PC-3 (cell line): ENCODE data around the gene TMEM17. TPM values are rescaled to one million over a fixed set of nuclear protein-coding genes. Genes with fewer than 3 reads are reported as not detected.

Experiments
- ATAC-seq: fragments of 200-7000 bp; cut with Tn5 transposase; 2 replicates; pipeline ENCODE4 v1.9.1; 2020; ENCODE audit warnings: mild to moderate bottlenecking, moderate library complexity
- Bru-seq: library from RNA; stranded (reverse); fragments of 400-500 nt; gene quantifications from one replicate; lab custom pipeline; 2021; lab: Mats Ljungman, UMichigan
- BruChase-seq, 2 experiments: library from RNA; stranded (reverse); fragments of 400-500 nt; gene quantifications; one replicate each; lab custom pipeline; 2021; lab: Mats Ljungman, UMichigan
- BruUV-seq: library from RNA; stranded (reverse); fragments of 400-500 nt; replicated peaks from 2 replicates; lab custom pipeline; 2021; lab: Mats Ljungman, UMichigan
- CTCF ChIA-PET: fragments of 300-600 bp; sonication (Branson Sonifier 250); formaldehyde crosslinking; loops from one replicate; lab custom pipeline; 2022; ENCODE audit warnings: antibody characterized with exemption; lab: Charles Lee
- POLR2A ChIA-PET: fragments of 300-600 bp; sonication (Branson Sonifier 250); formaldehyde crosslinking; loops from one replicate; lab custom pipeline; 2022; ENCODE audit warnings: antibody characterized with exemption; ENCODE audit not compliant: unreplicated experiment; lab: Charles Lee
- DNase-seq: peaks from one replicate; pipeline ENCODE4 v3.0.0-alpha.2; 2015
- H2AFZ ChIP-seq: fragments of 300-600 bp; sonication (generic); 2 replicates; pipeline ENCODE4 v1.6.0; 2016; ENCODE audit warnings: antibody characterized with exemption, low read length
- H3F3A ChIP-seq: fragments of 300-600 bp; sonication (generic); one replicate; pipeline ENCODE4 v1.6.0; 2017; ENCODE audit warnings: antibody characterized with exemption, low read length, control low read depth, mild to moderate bottlenecking; ENCODE audit not compliant: unreplicated experiment
- H3K27ac ChIP-seq: fragments of 300-600 bp; sonication (generic); 2 replicates; pipeline ENCODE4 v1.5.1; 2016; ENCODE audit warnings: mild to moderate bottlenecking, low read length
- H3K27me3 ChIP-seq: fragments of 300-600 bp; sonication (generic); 2 replicates; pipeline ENCODE4 v1.6.1; 2016; ENCODE audit warnings: low read length, mixed read lengths
- H3K36me3 ChIP-seq: fragments of 300-600 bp; sonication (generic); 2 replicates; pipeline ENCODE4 v1.6.1; 2016; ENCODE audit warnings: low read depth, mixed run types, low read length, mixed read lengths
- H3K4me1 ChIP-seq: fragments of 300-600 bp; sonication (generic); 2 replicates; pipeline ENCODE4 v1.5.1; 2016; ENCODE audit warnings: low read length; ENCODE audit not compliant: insufficient read depth
- H3K4me2 ChIP-seq: fragments of 300-600 bp; sonication (generic); 2 replicates; pipeline ENCODE4 v1.6.0; 2016; ENCODE audit warnings: low read length
- H3K4me3 ChIP-seq: fragments of 300-600 bp; sonication (generic); 2 replicates; pipeline ENCODE4 v1.5.1; 2016; ENCODE audit warnings: mild to moderate bottlenecking, low read length, mixed read lengths
- H3K79me2 ChIP-seq: fragments of 300-600 bp; sonication (generic); 2 replicates; pipeline ENCODE4 v1.6.1; 2017; ENCODE audit warnings: low read length, mixed read lengths
- H3K9ac ChIP-seq: fragments of 300-600 bp; sonication (generic); 2 replicates; pipeline ENCODE4 v1.6.0; 2016; ENCODE audit warnings: mild to moderate bottlenecking, low read length
- H3K9me2 ChIP-seq: fragments of 300-600 bp; sonication (generic); replicated peaks from 2 replicates; pipeline ENCODE4 v1.6.1; 2016; ENCODE audit warnings: mixed run types, low read length, mixed read lengths
- H3K9me3 ChIP-seq: fragments of 300-600 bp; sonication (generic); 2 replicates; pipeline ENCODE4 v1.6.1; 2016; ENCODE audit warnings: low read length, mixed read lengths
- H4K20me1 ChIP-seq: fragments of 300-600 bp; sonication (generic); 2 replicates; pipeline ENCODE4 v1.6.1; 2016; ENCODE audit warnings: low read length, mixed read lengths
- EZH2 ChIP-seq: fragments of 300-600 bp; sonication (generic); IDR thresholded peaks from one replicate; pipeline ENCODE4 v1.6.1; 2017; ENCODE audit warnings: antibody characterized with exemption, mild to moderate bottlenecking, low read length; ENCODE audit not compliant: unreplicated experiment
- EZH2phosphoT487 ChIP-seq: fragments of 300-600 bp; sonication (generic); IDR thresholded peaks from 2 replicates; pipeline ENCODE4 v1.6.1; 2018; ENCODE audit warnings: mild to moderate bottlenecking, antibody characterized with exemption, low read length, borderline replicate concordance
- intact Hi-C: fragments of 100-400 bp; cut with micrococcal nuclease; formaldehyde crosslinking; loops from 2 replicates; pipeline ENCODE4 v1.9.0; 2023
- long read RNA-seq: library from polyadenylated mRNA; unstranded; transcript quantifications from one replicate; pipeline ENCODE4 v2.0.0, GENCODE V29; 2021; ENCODE audit not compliant: unreplicated experiment
- total RNA-seq: library from RNA; depleted of rRNA; stranded (reverse); fragments of >200 nt; gene quantifications from 2 replicates; pipeline ENCODE4 v1.2.3, GENCODE V29; 2014; rRNA removed
- TF ChIP-seq, protein P1 (sequence below): fragments of 300-600 bp; sonication (generic); conservative IDR thresholded peaks from 2 replicates; pipeline ENCODE4 v1.5.1; 2017; ENCODE audit warnings: antibody characterized with exemption, low read depth, mild to moderate bottlenecking, low read length

TMEM17 gene, protein sequence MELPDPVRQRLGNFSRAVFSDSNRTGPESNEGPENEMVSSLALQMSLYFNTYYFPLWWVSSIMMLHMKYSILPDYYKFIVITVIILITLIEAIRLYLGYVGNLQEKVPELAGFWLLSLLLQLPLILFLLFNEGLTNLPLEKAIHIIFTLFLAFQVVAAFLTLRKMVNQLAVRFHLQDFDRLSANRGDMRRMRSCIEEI
- total RNA-seq (1.6 and 2.9 TPM in 2 replicates), Bru-seq, nascent RNA (percentile 51 among the genes with signal in this experiment), BruChase-seq, experiment 1, labeled RNA remaining after a 6-hour chase (percentile 58 among the genes with signal in this experiment), BruChase-seq, experiment 2, labeled RNA remaining after a 2-hour chase (percentile 51 among the genes with signal in this experiment)
- long read RNA-seq, transcript TMEM17-201 (4 exons, 1,797 nt) = major isoform, 14 of 14 reads
- long read RNA-seq, partial matches to known transcripts = 0 of 14 reads
- long read RNA-seq, other reads (novel, unspliced or antisense) = 0 of 14 reads

GRCh38 chr2:62505750-62506420, at the start of gene TMEM17:
Gene TMEM17, minus strand, starts transcription at chr2:62506195. Its CDS starts 66 bp downstream, at chr2:62506129.
- peak within 1 kb of the TSS; percentile 77 for H3K4me3 ChIP-seq
- no peaks in the 10 kb centered on the region for H3K9me2 ChIP-seq
- no peaks in the 10 kb centered on the region for H3F3A ChIP-seq
- no peaks in the 10 kb centered on the region for H4K20me1 ChIP-seq
- no TSS peak for BruUV-seq
- H3K36me3 ChIP-seq = no peaks in the 10 kb centered on the region
- peak within 1 kb of the TSS; percentile 99 for H3K4me2 ChIP-seq
- ATAC-seq (peak; percentile 90), DNase-seq (peak; percentile 94)
- peak within 1 kb of the TSS; percentile 72 for H3K27ac ChIP-seq
- ChIA-PET CTCF (interaction anchor here (0.7 to 1.0 kb wide), 2 partner anchors 73 to 273 kb away, joined by 3 to 4 read pairs; no protein-coding TSS in a partner anchor), POLR2A (interaction anchor here (0.5 to 1.2 kb wide), 3 partner anchors 70 to 263 kb away, joined by 3 to 12 read pairs (median 4); no protein-coding TSS in a partner anchor)
- peaks cover 7% of the 10 kb centered on the region; the same call in 1 of the 2 replicates for H3K4me1 ChIP-seq
- peak within 1 kb of the TSS; percentile 79 for H3K9ac ChIP-seq
- peak within 1 kb of the TSS; percentile 83 for H2AFZ ChIP-seq
- no peaks in the 10 kb centered on the region for H3K27me3 ChIP-seq
- no peaks in the 10 kb centered on the region for H3K9me3 ChIP-seq
- no peak for TF ChIP-seq EZH2phosphoT487
- TF ChIP-seq, protein P1, sequence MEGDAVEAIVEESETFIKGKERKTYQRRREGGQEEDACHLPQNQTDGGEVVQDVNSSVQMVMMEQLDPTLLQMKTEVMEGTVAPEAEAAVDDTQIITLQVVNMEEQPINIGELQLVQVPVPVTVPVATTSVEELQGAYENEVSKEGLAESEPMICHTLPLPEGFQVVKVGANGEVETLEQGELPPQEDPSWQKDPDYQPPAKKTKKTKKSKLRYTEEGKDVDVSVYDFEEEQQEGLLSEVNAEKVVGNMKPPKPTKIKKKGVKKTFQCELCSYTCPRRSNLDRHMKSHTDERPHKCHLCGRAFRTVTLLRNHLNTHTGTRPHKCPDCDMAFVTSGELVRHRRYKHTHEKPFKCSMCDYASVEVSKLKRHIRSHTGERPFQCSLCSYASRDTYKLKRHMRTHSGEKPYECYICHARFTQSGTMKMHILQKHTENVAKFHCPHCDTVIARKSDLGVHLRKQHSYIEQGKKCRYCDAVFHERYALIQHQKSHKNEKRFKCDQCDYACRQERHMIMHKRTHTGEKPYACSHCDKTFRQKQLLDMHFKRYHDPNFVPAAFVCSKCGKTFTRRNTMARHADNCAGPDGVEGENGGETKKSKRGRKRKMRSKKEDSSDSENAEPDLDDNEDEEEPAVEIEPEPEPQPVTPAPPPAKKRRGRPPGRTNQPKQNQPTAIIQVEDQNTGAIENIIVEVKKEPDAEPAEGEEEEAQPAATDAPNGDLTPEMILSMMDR = no peak
- no peak for TF ChIP-seq EZH2
- intact Hi-C loops = loop anchor here (1.0 kb wide), 3 partner anchors 72 to 269 kb away; partner anchors contain the start of gene EHBP1
- H3K79me2 ChIP-seq = no peaks in the 10 kb centered on the region

- DNase-seq (no peak), ATAC-seq (no peak)
- Histone ChIP-seq H3K4me3 (no peak overlapping the region), H3K9me2 (no peaks in the 10 kb centered on the region), H3K9me3 (no peaks in the 10 kb centered on the region), H3F3A (no peaks in the 10 kb centered on the region), H3K9ac (no peak overlapping the region), H3K4me2 (no peak overlapping the region), H2AFZ (no peak overlapping the region), H3K27ac (no peak overlapping the region), H3K27me3 (no peaks in the 10 kb centered on the region), H3K79me2 (no peaks in the 10 kb centered on the region), H3K4me1 (no peaks in the 10 kb centered on the region), H3K36me3 (no peaks in the 10 kb centered on the region), H4K20me1 (no peaks in the 10 kb centered on the region)
- CTCF ChIA-PET = no interaction called here
- intact Hi-C loops = no loop called here
- POLR2A ChIA-PET = no interaction called here
- TF ChIP-seq EZH2 (no peak), EZH2phosphoT487 (no peak)
- TF ChIP-seq, protein P1 = no peak
- BruUV-seq = no TSS peak
These were observed 48.4 kb upstream of the TMEM17 start for GRCh38 chr2:62554440-62554839.
